ENCODE data around the gene PRKCZ. TPM values are rescaled to one million over a fixed set of nuclear protein-coding genes. Genes with fewer than 3 reads are reported as not detected.

PRKCZ gene
- total and polyA plus RNA-seq, 9 of the 15 experiments (the other 6 are each of a cell fraction or from before 2014, with no cell fraction given): 0.07 to 3.1 (median 1.3) TPM

DNA sequence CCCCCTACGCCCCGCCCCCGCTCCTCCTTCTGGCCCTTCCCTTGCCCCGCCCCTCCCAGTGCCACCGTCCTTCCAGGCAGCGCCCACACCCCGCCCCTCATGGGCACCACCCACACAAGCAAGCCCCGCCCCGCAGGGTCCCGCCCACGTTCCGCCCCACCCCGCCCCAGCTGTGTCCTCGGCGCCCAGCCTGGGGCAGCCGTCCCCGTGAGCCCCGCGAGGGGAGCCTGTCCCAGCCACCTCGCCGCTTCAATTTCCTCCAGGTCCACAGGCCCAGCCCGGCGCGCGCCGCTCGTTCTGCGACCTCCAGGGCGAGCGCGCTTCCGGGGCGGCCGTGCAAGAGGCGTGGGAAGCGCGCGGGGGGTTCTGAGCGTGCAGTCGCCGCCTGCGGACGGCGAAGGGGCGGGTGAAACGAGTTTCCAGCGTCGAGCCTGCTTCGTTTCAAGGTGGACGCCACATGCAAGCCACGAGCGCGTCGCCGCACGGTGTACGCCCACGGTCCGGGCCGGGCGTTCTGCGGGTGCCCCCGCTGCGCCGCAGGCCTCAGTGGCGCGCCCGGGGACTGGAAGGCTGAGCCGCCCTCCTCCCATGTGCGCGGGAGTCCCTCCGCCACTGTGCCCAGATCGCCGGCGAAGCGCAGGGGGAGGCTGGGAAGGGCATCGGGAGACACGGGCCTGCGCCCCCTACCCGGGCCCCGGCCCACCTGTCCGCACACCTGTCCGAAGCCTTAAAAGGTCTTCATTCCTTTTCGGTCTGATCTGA, 155.2 kb downstream of the PRKCZ start (continued):
- peak; percentile 51 for TF ChIP-seq DACH1 (IDR thresholded peaks at IDR 0.05; ENCODE audit: partially characterized antibody)
- TF ChIP-seq THRAP3 (IDR thresholded peaks at IDR 0.05; ENCODE audit: borderline replicate concordance): no peak
- peak; percentile 51; the same call in 1 of the 2 replicates for TF ChIP-seq ZNF165 (CRISPR knock-in tag; IDR thresholded peaks at IDR 0.05; ENCODE audit: borderline replicate concordance)
- TF ChIP-seq SAFB (IDR thresholded peaks at IDR 0.05; ENCODE audit: borderline replicate concordance, low read depth, low read length): peak; percentile 84
- TF ChIP-seq, protein P1, sequence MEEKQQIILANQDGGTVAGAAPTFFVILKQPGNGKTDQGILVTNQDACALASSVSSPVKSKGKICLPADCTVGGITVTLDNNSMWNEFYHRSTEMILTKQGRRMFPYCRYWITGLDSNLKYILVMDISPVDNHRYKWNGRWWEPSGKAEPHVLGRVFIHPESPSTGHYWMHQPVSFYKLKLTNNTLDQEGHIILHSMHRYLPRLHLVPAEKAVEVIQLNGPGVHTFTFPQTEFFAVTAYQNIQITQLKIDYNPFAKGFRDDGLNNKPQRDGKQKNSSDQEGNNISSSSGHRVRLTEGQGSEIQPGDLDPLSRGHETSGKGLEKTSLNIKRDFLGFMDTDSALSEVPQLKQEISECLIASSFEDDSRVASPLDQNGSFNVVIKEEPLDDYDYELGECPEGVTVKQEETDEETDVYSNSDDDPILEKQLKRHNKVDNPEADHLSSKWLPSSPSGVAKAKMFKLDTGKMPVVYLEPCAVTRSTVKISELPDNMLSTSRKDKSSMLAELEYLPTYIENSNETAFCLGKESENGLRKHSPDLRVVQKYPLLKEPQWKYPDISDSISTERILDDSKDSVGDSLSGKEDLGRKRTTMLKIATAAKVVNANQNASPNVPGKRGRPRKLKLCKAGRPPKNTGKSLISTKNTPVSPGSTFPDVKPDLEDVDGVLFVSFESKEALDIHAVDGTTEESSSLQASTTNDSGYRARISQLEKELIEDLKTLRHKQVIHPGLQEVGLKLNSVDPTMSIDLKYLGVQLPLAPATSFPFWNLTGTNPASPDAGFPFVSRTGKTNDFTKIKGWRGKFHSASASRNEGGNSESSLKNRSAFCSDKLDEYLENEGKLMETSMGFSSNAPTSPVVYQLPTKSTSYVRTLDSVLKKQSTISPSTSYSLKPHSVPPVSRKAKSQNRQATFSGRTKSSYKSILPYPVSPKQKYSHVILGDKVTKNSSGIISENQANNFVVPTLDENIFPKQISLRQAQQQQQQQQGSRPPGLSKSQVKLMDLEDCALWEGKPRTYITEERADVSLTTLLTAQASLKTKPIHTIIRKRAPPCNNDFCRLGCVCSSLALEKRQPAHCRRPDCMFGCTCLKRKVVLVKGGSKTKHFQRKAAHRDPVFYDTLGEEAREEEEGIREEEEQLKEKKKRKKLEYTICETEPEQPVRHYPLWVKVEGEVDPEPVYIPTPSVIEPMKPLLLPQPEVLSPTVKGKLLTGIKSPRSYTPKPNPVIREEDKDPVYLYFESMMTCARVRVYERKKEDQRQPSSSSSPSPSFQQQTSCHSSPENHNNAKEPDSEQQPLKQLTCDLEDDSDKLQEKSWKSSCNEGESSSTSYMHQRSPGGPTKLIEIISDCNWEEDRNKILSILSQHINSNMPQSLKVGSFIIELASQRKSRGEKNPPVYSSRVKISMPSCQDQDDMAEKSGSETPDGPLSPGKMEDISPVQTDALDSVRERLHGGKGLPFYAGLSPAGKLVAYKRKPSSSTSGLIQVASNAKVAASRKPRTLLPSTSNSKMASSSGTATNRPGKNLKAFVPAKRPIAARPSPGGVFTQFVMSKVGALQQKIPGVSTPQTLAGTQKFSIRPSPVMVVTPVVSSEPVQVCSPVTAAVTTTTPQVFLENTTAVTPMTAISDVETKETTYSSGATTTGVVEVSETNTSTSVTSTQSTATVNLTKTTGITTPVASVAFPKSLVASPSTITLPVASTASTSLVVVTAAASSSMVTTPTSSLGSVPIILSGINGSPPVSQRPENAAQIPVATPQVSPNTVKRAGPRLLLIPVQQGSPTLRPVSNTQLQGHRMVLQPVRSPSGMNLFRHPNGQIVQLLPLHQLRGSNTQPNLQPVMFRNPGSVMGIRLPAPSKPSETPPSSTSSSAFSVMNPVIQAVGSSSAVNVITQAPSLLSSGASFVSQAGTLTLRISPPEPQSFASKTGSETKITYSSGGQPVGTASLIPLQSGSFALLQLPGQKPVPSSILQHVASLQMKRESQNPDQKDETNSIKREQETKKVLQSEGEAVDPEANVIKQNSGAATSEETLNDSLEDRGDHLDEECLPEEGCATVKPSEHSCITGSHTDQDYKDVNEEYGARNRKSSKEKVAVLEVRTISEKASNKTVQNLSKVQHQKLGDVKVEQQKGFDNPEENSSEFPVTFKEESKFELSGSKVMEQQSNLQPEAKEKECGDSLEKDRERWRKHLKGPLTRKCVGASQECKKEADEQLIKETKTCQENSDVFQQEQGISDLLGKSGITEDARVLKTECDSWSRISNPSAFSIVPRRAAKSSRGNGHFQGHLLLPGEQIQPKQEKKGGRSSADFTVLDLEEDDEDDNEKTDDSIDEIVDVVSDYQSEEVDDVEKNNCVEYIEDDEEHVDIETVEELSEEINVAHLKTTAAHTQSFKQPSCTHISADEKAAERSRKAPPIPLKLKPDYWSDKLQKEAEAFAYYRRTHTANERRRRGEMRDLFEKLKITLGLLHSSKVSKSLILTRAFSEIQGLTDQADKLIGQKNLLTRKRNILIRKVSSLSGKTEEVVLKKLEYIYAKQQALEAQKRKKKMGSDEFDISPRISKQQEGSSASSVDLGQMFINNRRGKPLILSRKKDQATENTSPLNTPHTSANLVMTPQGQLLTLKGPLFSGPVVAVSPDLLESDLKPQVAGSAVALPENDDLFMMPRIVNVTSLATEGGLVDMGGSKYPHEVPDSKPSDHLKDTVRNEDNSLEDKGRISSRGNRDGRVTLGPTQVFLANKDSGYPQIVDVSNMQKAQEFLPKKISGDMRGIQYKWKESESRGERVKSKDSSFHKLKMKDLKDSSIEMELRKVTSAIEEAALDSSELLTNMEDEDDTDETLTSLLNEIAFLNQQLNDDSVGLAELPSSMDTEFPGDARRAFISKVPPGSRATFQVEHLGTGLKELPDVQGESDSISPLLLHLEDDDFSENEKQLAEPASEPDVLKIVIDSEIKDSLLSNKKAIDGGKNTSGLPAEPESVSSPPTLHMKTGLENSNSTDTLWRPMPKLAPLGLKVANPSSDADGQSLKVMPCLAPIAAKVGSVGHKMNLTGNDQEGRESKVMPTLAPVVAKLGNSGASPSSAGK (IDR thresholded peaks at IDR 0.05): peak; percentile 99
- no peak for TF ChIP-seq MAFG (tag; conservative IDR thresholded peaks at IDR 0.05)
- TF ChIP-seq, protein P2, sequence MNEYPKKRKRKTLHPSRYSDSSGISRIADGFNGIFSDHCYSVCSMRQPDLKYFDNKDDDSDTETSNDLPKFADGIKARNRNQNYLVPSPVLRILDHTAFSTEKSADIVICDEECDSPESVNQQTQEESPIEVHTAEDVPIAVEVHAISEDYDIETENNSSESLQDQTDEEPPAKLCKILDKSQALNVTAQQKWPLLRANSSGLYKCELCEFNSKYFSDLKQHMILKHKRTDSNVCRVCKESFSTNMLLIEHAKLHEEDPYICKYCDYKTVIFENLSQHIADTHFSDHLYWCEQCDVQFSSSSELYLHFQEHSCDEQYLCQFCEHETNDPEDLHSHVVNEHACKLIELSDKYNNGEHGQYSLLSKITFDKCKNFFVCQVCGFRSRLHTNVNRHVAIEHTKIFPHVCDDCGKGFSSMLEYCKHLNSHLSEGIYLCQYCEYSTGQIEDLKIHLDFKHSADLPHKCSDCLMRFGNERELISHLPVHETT (CRISPR knock-in tag; conservative IDR thresholded peaks at IDR 0.05 in 1 of 2, IDR thresholded peaks at IDR 0.05 in 1 of 2): no peak
- TF ChIP-seq SAFB2 (IDR thresholded peaks at IDR 0.05; ENCODE audit: borderline replicate concordance, low read depth, low read length, severe bottlenecking): no peak
- TF ChIP-seq, protein P3, sequence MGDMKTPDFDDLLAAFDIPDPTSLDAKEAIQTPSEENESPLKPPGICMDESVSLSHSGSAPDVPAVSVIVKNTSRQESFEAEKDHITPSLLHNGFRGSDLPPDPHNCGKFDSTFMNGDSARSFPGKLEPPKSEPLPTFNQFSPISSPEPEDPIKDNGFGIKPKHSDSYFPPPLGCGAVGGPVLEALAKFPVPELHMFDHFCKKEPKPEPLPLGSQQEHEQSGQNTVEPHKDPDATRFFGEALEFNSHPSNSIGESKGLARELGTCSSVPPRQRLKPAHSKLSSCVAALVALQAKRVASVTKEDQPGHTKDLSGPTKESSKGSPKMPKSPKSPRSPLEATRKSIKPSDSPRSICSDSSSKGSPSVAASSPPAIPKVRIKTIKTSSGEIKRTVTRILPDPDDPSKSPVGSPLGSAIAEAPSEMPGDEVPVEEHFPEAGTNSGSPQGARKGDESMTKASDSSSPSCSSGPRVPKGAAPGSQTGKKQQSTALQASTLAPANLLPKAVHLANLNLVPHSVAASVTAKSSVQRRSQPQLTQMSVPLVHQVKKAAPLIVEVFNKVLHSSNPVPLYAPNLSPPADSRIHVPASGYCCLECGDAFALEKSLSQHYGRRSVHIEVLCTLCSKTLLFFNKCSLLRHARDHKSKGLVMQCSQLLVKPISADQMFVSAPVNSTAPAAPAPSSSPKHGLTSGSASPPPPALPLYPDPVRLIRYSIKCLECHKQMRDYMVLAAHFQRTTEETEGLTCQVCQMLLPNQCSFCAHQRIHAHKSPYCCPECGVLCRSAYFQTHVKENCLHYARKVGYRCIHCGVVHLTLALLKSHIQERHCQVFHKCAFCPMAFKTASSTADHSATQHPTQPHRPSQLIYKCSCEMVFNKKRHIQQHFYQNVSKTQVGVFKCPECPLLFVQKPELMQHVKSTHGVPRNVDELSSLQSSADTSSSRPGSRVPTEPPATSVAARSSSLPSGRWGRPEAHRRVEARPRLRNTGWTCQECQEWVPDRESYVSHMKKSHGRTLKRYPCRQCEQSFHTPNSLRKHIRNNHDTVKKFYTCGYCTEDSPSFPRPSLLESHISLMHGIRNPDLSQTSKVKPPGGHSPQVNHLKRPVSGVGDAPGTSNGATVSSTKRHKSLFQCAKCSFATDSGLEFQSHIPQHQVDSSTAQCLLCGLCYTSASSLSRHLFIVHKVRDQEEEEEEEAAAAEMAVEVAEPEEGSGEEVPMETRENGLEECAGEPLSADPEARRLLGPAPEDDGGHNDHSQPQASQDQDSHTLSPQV (IDR thresholded peaks at IDR 0.05): peak; percentile 95
